GM12878 (cell line): ENCODE measurements around the gene DDX46. TPM values are rescaled to one million over a fixed set of nuclear protein-coding genes. Genes with fewer than 3 reads are reported as not detected.
A peak's percentile ranks its signal among the peaks of the same experiment; 100 is the strongest.

Experiments used
- ATF3 ChIP-seq: IDR thresholded peaks from 2 replicates; pipeline ENCODE4 v1.6.1; 2011; ENCODE audit warnings: low read depth, mild to moderate bottlenecking, low read length, moderate library complexity, borderline replicate concordance; ENCODE audit errors: extremely low read depth
- ATF7 ChIP-seq: fragments of 450-650 bp; IDR thresholded peaks from 2 replicates; pipeline ENCODE4 v1.6.1; 2016; ENCODE audit warnings: low read depth, mild to moderate bottlenecking
- BHLHE40 ChIP-seq, 2 experiments: fragments of 450-650 bp in 1 of 2; IDR thresholded peaks; 2 replicates each; pipeline ENCODE4 v1.6.1; 2011 to 2017; ENCODE audit warnings: low read depth in 2 of 2, borderline replicate concordance in 1 of 2, improper control_type of control experiment in 1 of 2, low read length in 1 of 2, mild to moderate bottlenecking in 1 of 2
- CBX5 ChIP-seq: sonication (generic); IDR thresholded peaks from 2 replicates; pipeline ENCODE4 v1.6.1; 2016; ENCODE audit warnings: low read depth, moderate library complexity, mild to moderate bottlenecking, inconsistent platforms
- CHD2 ChIP-seq: IDR thresholded peaks from 2 replicates; pipeline ENCODE4 v1.6.1; 2011; ENCODE audit warnings: low read depth, low read length, improper control_type of control experiment, borderline replicate concordance
- EP300 ChIP-seq, 2 experiments: fragments of 150-350 bp in 1 of 2; IDR thresholded peaks; 2 replicates each; pipeline ENCODE4 v1.6.1; 2011 to 2012; ENCODE audit warnings: low read depth in 2 of 2, low read length in 2 of 2, borderline replicate concordance in 1 of 2, improper control_type of control experiment in 1 of 2, inconsistent platforms in 1 of 2; ENCODE audit not compliant: control insufficient read depth in 1 of 2
- IRF5 ChIP-seq: fragments of 450-650 bp; IDR thresholded peaks from 2 replicates; pipeline ENCODE4 v1.6.1; 2017; ENCODE audit warnings: borderline replicate concordance
- MTA3 ChIP-seq: IDR thresholded peaks from 2 replicates; pipeline ENCODE4 v1.6.1; 2012; ENCODE audit warnings: low read length, inconsistent platforms, borderline replicate concordance
- MYB ChIP-seq: fragments of 150-350 bp; IDR thresholded peaks from 2 replicates; pipeline ENCODE4 v1.6.1; 2014; ENCODE audit warnings: mild to moderate bottlenecking, low read depth, low read length, borderline replicate concordance
- NRF1 ChIP-seq: conservative IDR thresholded peaks from 2 replicates; pipeline ENCODE4 v1.6.1; 2011; ENCODE audit warnings: mild to moderate bottlenecking, low read depth, low read length, improper control_type of control experiment
- POU2F2 ChIP-seq: IDR thresholded peaks from 3 replicates; pipeline ENCODE4 v1.6.1; 2011; ENCODE audit warnings: low read depth, mild to moderate bottlenecking, low read length, borderline replicate concordance
- RB1 ChIP-seq: fragments of 450-650 bp; formaldehyde crosslinking; IDR thresholded peaks from 2 replicates; pipeline ENCODE4 v1.6.1; 2017; ENCODE audit warnings: mild to moderate bottlenecking, borderline replicate concordance
- REST ChIP-seq: IDR thresholded peaks from 2 replicates; pipeline ENCODE4 v1.6.1; 2012; ENCODE audit warnings: mild to moderate bottlenecking, low read depth, low read length
- SREBF1 ChIP-seq: IDR thresholded peaks from 2 replicates; pipeline ENCODE4 v1.6.1; 2012; ENCODE audit warnings: mild to moderate bottlenecking, low read length
- ZBTB4 ChIP-seq: fragments of 450-650 bp; formaldehyde crosslinking; IDR thresholded peaks from 2 replicates; pipeline ENCODE4 v1.4.0; 2022; ENCODE audit warnings: mild to moderate bottlenecking, moderate library complexity
- ZNF207 ChIP-seq: fragments of 450-650 bp; IDR thresholded peaks from 2 replicates; pipeline ENCODE4 v1.6.1; 2014; ENCODE audit warnings: antibody characterized with exemption, mild to moderate bottlenecking, borderline replicate concordance
- polyA plus RNA-seq, 11 experiments: library from polyadenylated mRNA; depleted of rRNA in 4 of 11; unstranded in 6 of 11; stranded (reverse) in 5 of 11; fragments of >200 nt; fragmentation: Nextera tagmentation in 4 of 11; fragmentation: Illumina TruSeq in 1 of 11; extraction: Ambion mirVana in 4 of 11; extraction: Trizol in 1 of 11; gene quantifications; 1 replicate in 1 of 11; 2 replicates in 10 of 11; pipeline versions ENCODE4 v1.2.1 to v1.2.3, GENCODE V29; 2011 to 2016; ENCODE audit warnings: inconsistent platforms in 2 of 11, missing spikeins in 2 of 11, low read depth in 1 of 11
- total RNA-seq, 4 experiments: library from RNA; depleted of rRNA in 3 of 4; stranded (reverse); fragments of >200 nt in 3 of 4; fragmentation: Illumina TruSeq in 1 of 4; extraction: Trizol in 1 of 4; gene quantifications; 2 replicates each; pipeline versions ENCODE4 v1.2.1 to v1.2.3, GENCODE V29; 2013 to 2021

The DDX46 gene
- total and polyA plus RNA-seq, 10 of the 15 experiments (the other 5 are each of a cell fraction or from before 2014, with no cell fraction given): 23.0 to 77.1 (median 42.2) TPM

GRCh38 chr5:134758504-134759341 is at the start of gene DDX46 (continued):
- TF ChIP-seq ZBTB4 (CRISPR knock-in tag) (no peak), NRF1 (no peak), RB1 (peak; percentile 91; the same call in 1 of the 2 replicates), ATF7 (peak; percentile 46), ATF3 (no peak), POU2F2 (no peak), SREBF1 (peak; percentile 35; the same call in 1 of the 2 replicates), CHD2 (no peak), EP300 (IDR thresholded peaks at IDR 0.05; ENCODE audit: borderline replicate concordance in 1 of 2, control insufficient read depth in 1 of 2, low read depth in 2 of 2, low read length in 2 of 2) (no peak), IRF5 (no peak), MTA3 (no peak), ZNF207 (no peak), BHLHE40 (IDR thresholded peaks at IDR 0.05; ENCODE audit: borderline replicate concordance in 1 of 2, low read depth in 2 of 2, low read length in 1 of 2) (peak; percentile 66 to 86; a peak in 3 of 4 replicates), CBX5 (no peak; the same call in 1 of the 2 replicates), MYB (no peak), REST (0 out of 2 replicates have a peak, but pooled peaks have one; percentile 37)
